HG02610 (cell line): Measurements from ENCODE around the gene METTL5.

Source experiments
- ATAC-seq: cut with Tn5 transposase; IDR thresholded peaks from one replicate; pipeline ENCODE4 v1.9.1; 2021; ENCODE audit warnings: mild to moderate bottlenecking, moderate library complexity; ENCODE audit not compliant: unreplicated experiment

METTL5 gene

GRCh38 chr2:169782513-169782912 is 42.2 kb downstream of the METTL5 start:
- no peak for ATAC-seq

GRCh38 chr2:169781249-169782013 is 43.3 kb downstream of the METTL5 start:
- ATAC-seq = no peak

- ATAC-seq = no peak
These were observed 46.3 kb downstream of the METTL5 start for GRCh38 chr2:169778446-169778845.

GRCh38 chr2:169776252-169776761 is 48.4 kb downstream of the METTL5 start:
- no peak for ATAC-seq

- no peak for ATAC-seq
These were observed 48.9 kb downstream of the METTL5 start for GRCh38 chr2:169775765-169776164.

- no peak for ATAC-seq
These were observed 49.4 kb downstream of the METTL5 start for GRCh38 chr2:169775354-169775753.

GRCh38 chr2:169772651-169773050 is 52.1 kb downstream of the METTL5 start:
- ATAC-seq = no peak

GRCh38 chr2:169771612-169772011 is 53.1 kb downstream of the METTL5 start:
- ATAC-seq = no peak

- ATAC-seq = no peak
These were observed 53.7 kb downstream of the METTL5 start for GRCh38 chr2:169771021-169771420.

GRCh38 chr2:169768262-169768995 is 56.3 kb downstream of the METTL5 start:
- ATAC-seq = no peak

- no peak for ATAC-seq
These were observed 57.3 kb downstream of the METTL5 start for GRCh38 chr2:169767243-169767888.

GRCh38 chr2:169765523-169765922 is 59.2 kb downstream of the METTL5 start:
- no peak for ATAC-seq

GRCh38 chr2:169761970-169762292 is 62.8 kb downstream of the METTL5 start:
- ATAC-seq = no peak
